OCI-LY1 (cell line): Measurements from ENCODE around the gene ZNRD2.
A peak's percentile ranks its signal among the peaks of the same experiment; 100 is the strongest.

Experiments
- H2AFZ ChIP-seq: fragments of 200-600 bp; sonication (generic), shearing (Covaris generic); 2 replicates; pipeline ENCODE4 v1.6.0; 2014; ENCODE audit warnings: antibody characterized with exemption, mild to moderate bottlenecking, low read length
- H3F3A ChIP-seq: fragments of 200-600 bp; sonication (generic), shearing (Covaris generic); 2 replicates; pipeline ENCODE4 v1.6.0; 2014; ENCODE audit warnings: mild to moderate bottlenecking, antibody characterized with exemption, low read length, moderate library complexity; ENCODE audit not compliant: insufficient read depth
- H3K27ac ChIP-seq: fragments of 200-600 bp; sonication (generic); 2 replicates; pipeline ENCODE4 v1.5.1; 2014; ENCODE audit warnings: low read length, mixed run types, mild to moderate bottlenecking, low read depth; ENCODE audit not compliant: poor library complexity, severe bottlenecking
- H3K27me3 ChIP-seq: fragments of 200-600 bp; sonication (generic); 2 replicates; pipeline ENCODE4 v1.6.0; 2014; ENCODE audit warnings: antibody characterized with exemption, mild to moderate bottlenecking, low read length, moderate library complexity; ENCODE audit not compliant: insufficient read depth
- H3K36me3 ChIP-seq: fragments of 200-600 bp; sonication (generic); 2 replicates; pipeline ENCODE4 v1.6.1; 2014; ENCODE audit warnings: mild to moderate bottlenecking, antibody characterized with exemption, low read length, moderate library complexity, mixed read lengths; ENCODE audit not compliant: insufficient read depth
- H3K4me1 ChIP-seq: fragments of 200-600 bp; sonication (generic); 2 replicates; pipeline ENCODE4 v1.5.1; 2014; ENCODE audit warnings: mild to moderate bottlenecking, low read length, moderate library complexity; ENCODE audit not compliant: insufficient read depth, severe bottlenecking
- H3K4me2 ChIP-seq: fragments of 200-600 bp; sonication (generic), shearing (Covaris generic); 2 replicates; pipeline ENCODE4 v1.6.1; 2014; ENCODE audit warnings: low read length
- H3K4me3 ChIP-seq: fragments of 200-600 bp; sonication (generic); 2 replicates; pipeline ENCODE4 v1.5.1; 2014; ENCODE audit warnings: low read length, low read depth, mild to moderate bottlenecking, mixed read lengths; ENCODE audit not compliant: poor library complexity, severe bottlenecking
- H3K79me2 ChIP-seq: fragments of 200-600 bp; shearing (Covaris generic); 2 replicates; pipeline ENCODE4 v1.6.1; 2016; ENCODE audit warnings: mixed run types, low read length, mixed read lengths; ENCODE audit not compliant: insufficient read depth
- H3K9ac ChIP-seq: fragments of 200-600 bp; sonication (generic), shearing (Covaris generic); 2 replicates; pipeline ENCODE4 v1.6.1; 2014; ENCODE audit warnings: mild to moderate bottlenecking, low read length, mixed read lengths
- H3K9me2 ChIP-seq: fragments of 200-600 bp; sonication (generic), shearing (Covaris generic); 2 replicates; pipeline ENCODE4 v1.6.1; 2014; ENCODE audit warnings: low read depth, mild to moderate bottlenecking, low read length, mixed read lengths
- H3K9me3 ChIP-seq: fragments of 200-600 bp; shearing (Covaris generic); 2 replicates; pipeline ENCODE4 v1.6.1; 2014; ENCODE audit warnings: low read length, mixed read lengths
- H4K20me1 ChIP-seq: fragments of 200-600 bp; sonication (generic), shearing (Covaris generic); 2 replicates; pipeline ENCODE4 v1.6.0; 2016; ENCODE audit warnings: mild to moderate bottlenecking, low read length; ENCODE audit not compliant: insufficient read depth
- EZH2 ChIP-seq: fragments of 200-600 bp; sonication (generic), shearing (Covaris generic); IDR thresholded peaks from 2 replicates; pipeline ENCODE4 v1.8.0; 2017; ENCODE audit warnings: borderline replicate concordance, mixed run types, mild to moderate bottlenecking, antibody characterized with exemption, low read length, moderate library complexity, mixed read lengths
- TF ChIP-seq, protein P1 (sequence below): fragments of 200-600 bp; sonication (generic), shearing (Covaris generic); IDR thresholded peaks from 2 replicates; pipeline ENCODE4 v1.5.1; 2017; ENCODE audit warnings: mild to moderate bottlenecking, antibody characterized with exemption, low read length, moderate library complexity, mixed read lengths

The ZNRD2 gene

DNA sequence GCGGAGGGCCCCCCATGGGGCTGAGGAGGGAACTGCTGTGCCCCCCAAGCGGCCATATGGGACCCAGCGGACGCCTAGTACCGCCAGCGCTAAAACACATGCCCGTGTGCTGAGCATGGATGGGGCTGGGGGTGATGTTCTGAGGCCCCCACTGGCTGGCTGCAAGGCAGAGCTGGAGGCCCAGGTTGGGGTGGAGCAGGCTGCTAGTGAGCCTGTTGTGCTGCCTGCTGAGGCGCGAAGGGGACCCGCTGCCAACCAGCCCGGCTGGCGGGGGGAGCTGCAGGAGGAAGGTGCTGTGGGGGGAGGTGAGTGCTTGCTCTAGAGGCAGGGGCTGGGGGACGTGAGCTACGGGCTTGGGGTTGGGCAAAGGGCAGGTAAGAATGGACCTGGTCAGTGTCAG is 48.5 kb downstream of the ZNRD2 start:
- no peaks in the 10 kb centered on the region for H3K9me3 ChIP-seq
- peak overlapping the region; percentile 10 for H3K4me3 ChIP-seq
- H2AFZ ChIP-seq = no peak overlapping the region
- H3F3A ChIP-seq = no peaks in the 10 kb centered on the region
- H3K9me2 ChIP-seq = no peaks in the 10 kb centered on the region
- H3K79me2 ChIP-seq = peaks cover 9% of the 10 kb centered on the region; the same call in 1 of the 2 replicates
- H3K4me2 ChIP-seq = peak overlapping the region; percentile 98
- H3K4me1 ChIP-seq = peaks cover 36% of the 10 kb centered on the region
- no peaks in the 10 kb centered on the region for H4K20me1 ChIP-seq
- TF ChIP-seq, protein P1, sequence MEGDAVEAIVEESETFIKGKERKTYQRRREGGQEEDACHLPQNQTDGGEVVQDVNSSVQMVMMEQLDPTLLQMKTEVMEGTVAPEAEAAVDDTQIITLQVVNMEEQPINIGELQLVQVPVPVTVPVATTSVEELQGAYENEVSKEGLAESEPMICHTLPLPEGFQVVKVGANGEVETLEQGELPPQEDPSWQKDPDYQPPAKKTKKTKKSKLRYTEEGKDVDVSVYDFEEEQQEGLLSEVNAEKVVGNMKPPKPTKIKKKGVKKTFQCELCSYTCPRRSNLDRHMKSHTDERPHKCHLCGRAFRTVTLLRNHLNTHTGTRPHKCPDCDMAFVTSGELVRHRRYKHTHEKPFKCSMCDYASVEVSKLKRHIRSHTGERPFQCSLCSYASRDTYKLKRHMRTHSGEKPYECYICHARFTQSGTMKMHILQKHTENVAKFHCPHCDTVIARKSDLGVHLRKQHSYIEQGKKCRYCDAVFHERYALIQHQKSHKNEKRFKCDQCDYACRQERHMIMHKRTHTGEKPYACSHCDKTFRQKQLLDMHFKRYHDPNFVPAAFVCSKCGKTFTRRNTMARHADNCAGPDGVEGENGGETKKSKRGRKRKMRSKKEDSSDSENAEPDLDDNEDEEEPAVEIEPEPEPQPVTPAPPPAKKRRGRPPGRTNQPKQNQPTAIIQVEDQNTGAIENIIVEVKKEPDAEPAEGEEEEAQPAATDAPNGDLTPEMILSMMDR = no peak
- no peak for TF ChIP-seq EZH2
- no peaks in the 10 kb centered on the region for H3K27me3 ChIP-seq
- H3K9ac ChIP-seq = peak overlapping the region; percentile 35; the same call in 1 of the 2 replicates
- H3K36me3 ChIP-seq = peaks cover 64% of the 10 kb centered on the region
- peak overlapping the region; percentile 46 for H3K27ac ChIP-seq

DNA sequence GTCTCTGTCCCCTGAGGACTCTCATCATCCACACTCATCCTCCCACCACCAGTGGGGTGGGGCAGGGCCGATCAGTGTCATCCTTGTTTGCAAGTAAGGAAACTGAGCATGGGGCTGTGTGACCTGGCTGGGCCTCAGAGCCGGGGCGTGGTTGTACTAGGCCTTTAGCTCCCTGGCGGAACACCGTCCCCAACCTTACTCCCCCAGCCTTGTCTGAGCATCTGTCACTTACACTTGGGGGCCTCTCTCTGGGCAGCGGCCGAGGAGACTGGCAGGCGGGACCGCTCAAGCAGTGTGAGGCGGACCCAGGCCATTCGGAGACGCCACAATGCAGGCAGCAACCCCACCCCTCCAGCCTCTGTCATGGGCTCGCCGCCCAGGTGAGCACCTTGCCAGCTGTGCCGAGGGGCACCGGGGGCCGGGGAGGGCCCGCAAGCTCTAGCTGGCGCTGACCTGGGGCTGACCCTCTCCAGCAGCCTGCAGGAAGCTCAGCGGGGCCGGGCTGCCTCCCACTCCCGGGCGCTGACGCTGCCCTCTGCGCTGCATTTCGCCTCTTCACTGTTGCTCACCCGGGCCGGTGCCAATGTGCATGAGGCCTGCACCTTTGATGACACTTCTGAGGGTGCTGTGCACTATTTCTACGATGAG is 49.1 kb downstream of the ZNRD2 start:
- Histone ChIP-seq H2AFZ (no peak overlapping the region), H3K4me3 (no peak overlapping the region), H4K20me1 (no peaks in the 10 kb centered on the region), H3K9ac (no peak overlapping the region), H3K36me3 (peaks cover 70% of the 10 kb centered on the region), H3K4me1 (peaks cover 35% of the 10 kb centered on the region), H3K79me2 (peaks cover 9% of the 10 kb centered on the region; the same call in 1 of the 2 replicates), H3K9me3 (no peaks in the 10 kb centered on the region), H3K9me2 (no peaks in the 10 kb centered on the region), H3K27ac (peak overlapping the region; percentile 46), H3K4me2 (no peak overlapping the region), H3F3A (no peaks in the 10 kb centered on the region), H3K27me3 (no peaks in the 10 kb centered on the region)
- no peak for TF ChIP-seq EZH2
- TF ChIP-seq, protein P1 = no peak

DNA sequence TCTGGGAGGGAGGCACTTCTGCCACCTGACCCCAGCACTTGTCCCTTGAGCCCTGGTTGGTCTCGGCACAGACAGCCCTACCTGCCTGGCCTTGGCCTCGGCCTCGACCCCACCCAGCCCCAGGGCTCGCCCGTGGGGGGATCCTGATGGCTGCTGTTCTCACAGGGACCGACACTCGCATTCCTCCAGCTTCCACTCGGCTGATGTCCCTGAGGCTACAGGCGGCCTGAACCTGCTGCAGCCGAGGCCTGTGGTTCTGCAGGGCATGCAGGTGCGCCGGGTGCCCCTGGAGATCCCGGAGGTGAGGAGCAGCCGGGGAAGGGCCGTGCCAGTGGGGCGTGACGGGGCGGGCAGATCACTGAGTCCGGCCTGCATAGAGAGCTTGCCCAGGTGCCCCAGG is 50.4 kb downstream of the ZNRD2 start:
- H2AFZ ChIP-seq = no peak overlapping the region
- no peaks in the 10 kb centered on the region for H3K27me3 ChIP-seq
- peaks cover 81% of the 10 kb centered on the region for H3K36me3 ChIP-seq
- H3K79me2 ChIP-seq = peaks cover 9% of the 10 kb centered on the region; the same call in 1 of the 2 replicates
- peaks cover 35% of the 10 kb centered on the region for H3K4me1 ChIP-seq
- H3K27ac ChIP-seq = no peak overlapping the region
- H3K9ac ChIP-seq = no peak overlapping the region
- TF ChIP-seq, protein P1 = no peak
- TF ChIP-seq EZH2 = no peak
- H3K9me2 ChIP-seq = no peaks in the 10 kb centered on the region
- no peaks in the 10 kb centered on the region for H3F3A ChIP-seq
- H4K20me1 ChIP-seq = no peaks in the 10 kb centered on the region
- no peaks in the 10 kb centered on the region for H3K9me3 ChIP-seq
- H3K4me2 ChIP-seq = no peak overlapping the region
- no peak overlapping the region for H3K4me3 ChIP-seq
